HepG2 (cell line): Measurements from ENCODE around the gene DUSP15. TPM values are rescaled to one million over a fixed set of nuclear protein-coding genes. Genes with fewer than 3 reads are reported as not detected.
A peak's percentile ranks its signal among the peaks of the same experiment; 100 is the strongest.

Experiments
- ASH2L ChIP-seq: fragments of 300-600, 200-600 bp; sonication (generic); IDR thresholded peaks from 2 replicates; pipeline ENCODE4 v1.7.0; 2017; ENCODE audit warnings: low read depth, mild to moderate bottlenecking, moderate library complexity, mixed read lengths, low read length; ENCODE audit not compliant: insufficient read length
- CEBPG ChIP-seq: IDR thresholded peaks from 2 replicates; pipeline ENCODE4 v1.6.1; 2016
- FOXA3 ChIP-seq: IDR thresholded peaks from 2 replicates; pipeline ENCODE4 v1.6.1; 2016; ENCODE audit warnings: missing genetic modification reagents, missing compliant biosample characterization
- FOXK1 ChIP-seq: sonication (generic); formaldehyde crosslinking; IDR thresholded peaks from 2 replicates; pipeline ENCODE4 v1.4.0; 2020; ENCODE audit warnings: low read depth, missing genetic modification reagents, borderline replicate concordance
- HNRNPK ChIP-seq: fragments of 200-400 bp; formaldehyde crosslinking; IDR thresholded peaks from 2 replicates; pipeline ENCODE4 v1.6.1; 2018; ENCODE audit warnings: low read length, low read depth, moderate library complexity, mild to moderate bottlenecking; ENCODE audit not compliant: poor library complexity, severe bottlenecking
- MBNL3 ChIP-seq: fragments of 250-450 bp; sonication (Bioruptor Pico); conservative IDR thresholded peaks from 2 replicates; pipeline ENCODE4 v1.8.0; 2022; ENCODE audit warnings: mild to moderate bottlenecking, inconsistent platforms
- MXD3 ChIP-seq: IDR thresholded peaks from 2 replicates; pipeline ENCODE4 v1.6.1; 2016; ENCODE audit warnings: mild to moderate bottlenecking, missing biosample characterization, missing genetic modification reagents
- NFKB2 ChIP-seq: sonication (generic); formaldehyde crosslinking; IDR thresholded peaks from 2 replicates; pipeline ENCODE4 v1.4.0; 2020; ENCODE audit warnings: missing genetic modification reagents, borderline replicate concordance
- NKX3-1 ChIP-seq: sonication (generic); formaldehyde crosslinking; IDR thresholded peaks from 2 replicates; pipeline ENCODE4 v1.5.0; 2020; ENCODE audit warnings: missing genetic modification reagents
- PHF5A ChIP-seq: IDR thresholded peaks from one replicate; pipeline ENCODE4 v1.6.1; 2018; ENCODE audit warnings: low read depth, missing genetic modification reagents; ENCODE audit not compliant: unreplicated experiment
- PRMT3 ChIP-seq: sonication (generic); formaldehyde crosslinking; IDR thresholded peaks from 2 replicates; pipeline ENCODE4 v1.8.1; 2022; ENCODE audit warnings: low read depth, mild to moderate bottlenecking, moderate library complexity, missing genetic modification reagents, borderline replicate concordance
- SP140L ChIP-seq: sonication (generic); formaldehyde crosslinking; IDR thresholded peaks from 2 replicates; pipeline ENCODE4 v1.4.0; 2020; ENCODE audit warnings: missing genetic modification reagents, borderline replicate concordance
- STAT6 ChIP-seq: sonication (generic); formaldehyde crosslinking; IDR thresholded peaks from 2 replicates; pipeline ENCODE4 v1.4.0; 2020; ENCODE audit warnings: missing genetic modification reagents, mild to moderate bottlenecking, borderline replicate concordance
- SYNCRIP ChIP-seq: fragments of 200-400 bp; formaldehyde crosslinking; IDR thresholded peaks from 2 replicates; pipeline ENCODE4 v1.6.1; 2018; ENCODE audit warnings: mild to moderate bottlenecking, low read depth, low read length; ENCODE audit not compliant: insufficient read depth
- ZBTB34 ChIP-seq: sonication (generic); formaldehyde crosslinking; IDR thresholded peaks from 2 replicates; pipeline ENCODE4 v1.8.0; 2022; ENCODE audit warnings: mild to moderate bottlenecking, missing genetic modification reagents
- ZBTB7B ChIP-seq: sonication (generic); formaldehyde crosslinking; IDR thresholded peaks from 2 replicates; pipeline ENCODE4 v1.4.0; 2020; ENCODE audit warnings: missing genetic modification reagents
- ZNF281 ChIP-seq: sonication (generic); formaldehyde crosslinking; IDR thresholded peaks from 2 replicates; pipeline ENCODE4 v1.4.0; 2020; ENCODE audit warnings: missing genetic modification reagents, borderline replicate concordance
- ZNF431 ChIP-seq: sonication (generic); formaldehyde crosslinking; IDR thresholded peaks from 2 replicates; pipeline ENCODE4 v1.9.0; 2022; ENCODE audit warnings: missing genetic modification reagents, low read depth, mild to moderate bottlenecking, borderline replicate concordance
- ZNF549 ChIP-seq: sonication (generic); formaldehyde crosslinking; IDR thresholded peaks from 2 replicates; pipeline ENCODE4 v1.5.0; 2020; ENCODE audit warnings: missing genetic modification reagents
- ZNF629 ChIP-seq: sonication (generic); formaldehyde crosslinking; conservative IDR thresholded peaks from 2 replicates; pipeline ENCODE4 v1.5.0; 2020; ENCODE audit warnings: missing genetic modification reagents
- polyA plus RNA-seq, 8 experiments: library from polyadenylated mRNA; depleted of rRNA in 3 of 8; stranded (reverse) in 7 of 8; unstranded in 1 of 8; fragments of >200 nt; fragmentation: Illumina TruSeq in 4 of 8; extraction: Trizol in 4 of 8; gene quantifications; 2 replicates each; pipeline versions ENCODE4 v1.2.1 to v1.2.3, GENCODE V29; 2011 to 2016; ENCODE audit warnings: low read depth in 4 of 8, missing spikeins in 1 of 8, mixed read lengths in 1 of 8; ENCODE audit not compliant: insufficient read depth in 1 of 8
- total RNA-seq, 5 experiments: library from RNA; depleted of rRNA; stranded (reverse); fragments of >200 nt; fragmentation: Illumina TruSeq; extraction: Trizol; gene quantifications; 2 replicates each; pipeline ENCODE4 v1.2.3, GENCODE V29; 2016; ENCODE audit warnings: low read depth in 1 of 5

The DUSP15 gene
- total and polyA plus RNA-seq, 2 of the 13 experiments (the other 11 are each of a cell fraction or from before 2014, with no cell fraction given): 0.17 to 0.93 TPM

- TF ChIP-seq MXD3: peak; percentile 20; the same call in 1 of the 2 replicates
- no peak for TF ChIP-seq CEBPG (CRISPR knock-in tag)
- TF ChIP-seq ZBTB34 (CRISPR knock-in tag): no peak
- TF ChIP-seq SP140L (CRISPR knock-in tag): no peak
- TF ChIP-seq ZNF629 (CRISPR knock-in tag): peak; percentile 76
- TF ChIP-seq ZBTB7B (CRISPR knock-in tag): 0 out of 2 replicates have a peak, but pooled peaks have one; percentile 65
- peak; percentile 55 for TF ChIP-seq ASH2L
- peak; percentile 93 for TF ChIP-seq ZNF281 (CRISPR knock-in tag)
- TF ChIP-seq STAT6 (CRISPR knock-in tag): no peak
- TF ChIP-seq ZNF549 (CRISPR knock-in tag): no peak
- no peak for TF ChIP-seq NKX3-1 (CRISPR knock-in tag)
- TF ChIP-seq NFKB2 (CRISPR knock-in tag): no peak
- TF ChIP-seq FOXA3: peak; percentile 51
- TF ChIP-seq ZNF431: no peak
- TF ChIP-seq HNRNPK: no peak
- no peak for TF ChIP-seq SYNCRIP
- TF ChIP-seq FOXK1 (CRISPR knock-in tag): no peak
- TF ChIP-seq PHF5A (CRISPR knock-in tag): no peak
- TF ChIP-seq PRMT3: no peak
- TF ChIP-seq MBNL3 (CRISPR knock-in tag): no peak
Measured at GRCh38 chr20:31835977-31836852, 34.1 kb downstream of the DUSP15 start (continued).
